GM19324 (cell line): ENCODE measurements around the gene WT1.

Source experiments
- ATAC-seq: cut with Tn5 transposase; IDR thresholded peaks from one replicate; pipeline ENCODE4 v1.9.1; 2021; ENCODE audit warnings: mild to moderate bottlenecking, moderate library complexity; ENCODE audit not compliant: unreplicated experiment, low FRiP score

The WT1 gene

GRCh38 chr11:32340181-32340580 lies 95.2 kb downstream of the WT1 start:
- no peak for ATAC-seq
